GM18867 (cell line): Measurements from ENCODE around the gene FAM83C.
"Not testable (repeated sequence)": the region's sequence is repeated elsewhere in the genome, so short reads cannot be mapped to it uniquely, and the experiment has no call there.

ENCODE experiments used
- ATAC-seq: cut with Tn5 transposase; IDR thresholded peaks from one replicate; pipeline ENCODE4 v1.9.1; 2021; ENCODE audit warnings: mild to moderate bottlenecking, moderate library complexity; ENCODE audit not compliant: unreplicated experiment

FAM83C gene

GRCh38 chr20:35267092-35267491 lies 25.1 kb downstream of the FAM83C start:
- ATAC-seq, result no peak

GRCh38 chr20:35264755-35265154 lies 27.5 kb downstream of the FAM83C start:
- ATAC-seq, result no peak

- no peak for ATAC-seq
These were observed 28.5 kb downstream of the FAM83C start for GRCh38 chr20:35263532-35264341.

- ATAC-seq, result not testable (repeated sequence)
These were observed 29.3 kb downstream of the FAM83C start for GRCh38 chr20:35262731-35263531.

GRCh38 chr20:35262321-35262720 lies 29.9 kb downstream of the FAM83C start:
- ATAC-seq, result not testable (repeated sequence)

- ATAC-seq, result no peak
These were observed 31.8 kb downstream of the FAM83C start for GRCh38 chr20:35260426-35260825.

GRCh38 chr20:35257175-35257909 lies 34.9 kb downstream of the FAM83C start:
- ATAC-seq, result no peak

GRCh38 chr20:35254448-35254999 lies 37.7 kb downstream of the FAM83C start:
- no peak for ATAC-seq

- ATAC-seq, result no peak
These were observed 39.2 kb downstream of the FAM83C start for GRCh38 chr20:35253010-35253409.

GRCh38 chr20:35252598-35252997 lies 39.6 kb downstream of the FAM83C start:
- not testable (repeated sequence) for ATAC-seq

GRCh38 chr20:35252037-35252461 lies 40.2 kb downstream of the FAM83C start:
- peak; percentile 78 for ATAC-seq

GRCh38 chr20:35251613-35251940 lies 40.6 kb downstream of the FAM83C start:
- ATAC-seq, result peak; percentile 18

- ATAC-seq, result no peak
These were observed 43.4 kb downstream of the FAM83C start for GRCh38 chr20:35248641-35249475.

- ATAC-seq, result no peak
These were observed 45.5 kb downstream of the FAM83C start for GRCh38 chr20:35246723-35247122.

- ATAC-seq, result no peak
These were observed 48.2 kb downstream of the FAM83C start for GRCh38 chr20:35243986-35244385.

GRCh38 chr20:35243317-35243716 lies 48.9 kb downstream of the FAM83C start:
- no peak for ATAC-seq

- ATAC-seq, result no peak
These were observed 51.4 kb downstream of the FAM83C start for GRCh38 chr20:35240811-35241293.

GRCh38 chr20:35240083-35240810 lies 52.0 kb downstream of the FAM83C start:
- ATAC-seq, result no peak

- ATAC-seq, result no peak
These were observed 53.5 kb downstream of the FAM83C start for GRCh38 chr20:35238735-35239134.
